COLO668 (cell line): ENCODE measurements around the gene EFCAB11.

ENCODE experiments used
- DNase-seq: peaks from one replicate; lab custom pipeline; 2025; ENCODE audit not compliant: unreplicated experiment; lab: John Stamatoyannopoulos, UW

Gene EFCAB11

GRCh38 chr14:89954070-89955021 is at the start of gene EFCAB11:
Gene EFCAB11 (minus strand): TSS chr14:89954730. CDS start chr14:89954660, 70 bp downstream.
- peak; percentile 99 for DNase-seq

GRCh38 chr14:90003526-90004307 is 49.2 kb upstream of the EFCAB11 start:
- DNase-seq = no peak

DNA sequence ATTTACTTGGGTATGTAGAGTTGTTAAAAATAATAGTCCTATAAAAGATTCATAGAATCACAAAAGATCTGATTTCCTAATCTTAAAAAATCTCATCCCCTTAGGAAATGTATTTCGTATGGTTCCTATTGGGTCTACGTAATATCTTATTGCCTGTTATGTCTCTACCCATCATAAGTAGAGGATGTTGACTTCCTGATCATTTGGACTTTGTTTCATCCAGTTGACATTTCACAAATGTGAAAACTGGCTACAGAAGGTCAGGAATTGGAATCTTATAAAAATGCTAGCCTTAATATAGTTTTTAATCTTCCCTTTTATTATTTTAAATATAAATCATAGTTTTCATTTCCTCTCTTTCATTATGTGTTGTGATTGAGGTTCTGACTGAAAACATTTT is 46.4 kb upstream of the EFCAB11 start:
- DNase-seq = no peak

DNA sequence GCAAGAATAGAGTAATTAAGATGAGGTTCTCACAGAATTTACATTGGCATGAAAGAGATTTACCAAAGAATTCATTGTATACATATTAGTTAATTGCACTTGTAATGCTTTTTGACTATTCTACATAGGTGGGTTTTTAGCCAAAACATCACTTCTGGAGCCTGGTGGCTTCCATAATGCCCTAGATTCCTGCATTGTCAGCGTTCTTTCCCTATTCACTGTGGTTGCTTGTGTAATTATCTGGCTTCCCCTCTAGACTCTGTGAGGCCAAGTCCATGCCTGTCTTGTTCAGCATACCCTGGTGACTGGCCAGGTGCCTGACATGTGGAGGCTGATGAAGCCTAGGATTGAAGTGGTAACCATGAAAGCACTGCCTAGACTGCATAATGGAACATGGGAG is 42.4 kb upstream of the EFCAB11 start:
- DNase-seq = no peak

GRCh38 chr14:89992273-89992672 is 37.7 kb upstream of the EFCAB11 start:
- no peak for DNase-seq

DNA sequence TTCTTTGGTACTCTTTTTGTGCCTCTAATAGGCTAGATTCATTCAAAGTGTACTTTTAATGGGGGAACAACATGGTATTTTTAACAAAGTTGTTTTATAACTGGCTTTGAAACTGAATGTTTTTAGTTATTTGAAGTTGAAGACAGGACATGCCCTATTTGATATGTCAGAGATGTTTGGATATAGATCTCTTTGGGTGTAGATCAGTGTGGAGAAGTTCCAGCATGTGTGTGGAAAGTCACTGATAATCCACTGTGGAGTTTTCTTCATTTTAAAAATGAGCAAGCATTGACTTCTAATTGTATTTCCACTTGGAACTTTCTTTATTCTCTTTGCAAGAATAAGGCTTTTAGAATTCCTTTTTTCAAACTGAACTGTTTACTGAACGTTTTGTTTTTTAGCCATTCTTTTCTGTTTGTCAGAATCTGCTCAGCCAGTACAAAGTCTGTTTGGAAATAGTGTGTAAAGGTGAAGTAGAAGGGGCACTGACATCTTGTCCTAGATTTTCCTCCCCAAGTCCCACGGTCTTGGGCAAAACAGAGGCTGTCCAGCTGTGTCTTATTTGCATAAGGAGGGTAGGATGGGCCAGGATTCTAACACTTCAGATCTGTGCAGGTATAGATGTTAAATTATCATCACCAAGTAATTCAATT is 36.2 kb upstream of the EFCAB11 start:
- DNase-seq = no peak

DNA sequence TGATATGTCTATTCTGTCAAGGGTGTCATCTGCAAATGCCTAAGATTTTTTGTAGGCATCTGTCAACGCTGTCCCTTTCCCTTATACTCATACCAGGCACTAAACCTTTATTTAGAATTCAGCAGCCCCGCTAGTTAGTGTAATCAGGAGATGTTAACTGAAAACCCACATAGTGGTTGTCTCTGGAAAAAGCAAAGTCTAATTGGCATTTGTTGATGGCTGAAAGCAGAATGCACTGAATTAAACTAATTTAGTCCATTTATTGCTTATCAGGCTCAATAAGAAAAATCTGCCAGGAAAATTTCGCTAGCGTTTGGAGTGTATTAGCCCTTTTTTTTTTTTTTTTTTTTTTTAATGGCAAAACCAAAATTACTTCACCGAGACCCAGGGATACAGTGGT is 35.7 kb upstream of the EFCAB11 start:
- DNase-seq = no peak

DNA sequence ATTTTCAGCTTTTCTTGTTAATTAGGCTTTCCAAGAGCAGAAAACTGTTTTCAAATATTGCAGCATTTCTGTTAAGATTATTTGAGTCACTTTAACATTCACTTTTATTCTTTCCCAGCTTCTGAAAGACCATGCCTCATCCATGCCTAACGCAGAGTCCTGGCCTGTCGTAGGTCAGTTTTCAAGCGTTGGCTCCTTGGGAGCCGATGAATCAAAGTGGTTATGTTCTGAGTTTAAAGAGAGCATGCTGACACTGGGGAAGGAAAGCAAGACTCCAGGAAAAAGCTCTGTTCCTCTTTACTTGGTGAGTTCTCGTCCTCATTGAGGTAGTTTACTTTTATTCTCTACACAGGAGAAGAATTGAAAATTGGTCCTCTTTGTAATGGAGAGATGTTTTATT is 34.3 kb upstream of the EFCAB11 start:
- DNase-seq = no peak

GRCh38 chr14:89987161-89987475 is 32.6 kb upstream of the EFCAB11 start:
- DNase-seq = no peak

DNA sequence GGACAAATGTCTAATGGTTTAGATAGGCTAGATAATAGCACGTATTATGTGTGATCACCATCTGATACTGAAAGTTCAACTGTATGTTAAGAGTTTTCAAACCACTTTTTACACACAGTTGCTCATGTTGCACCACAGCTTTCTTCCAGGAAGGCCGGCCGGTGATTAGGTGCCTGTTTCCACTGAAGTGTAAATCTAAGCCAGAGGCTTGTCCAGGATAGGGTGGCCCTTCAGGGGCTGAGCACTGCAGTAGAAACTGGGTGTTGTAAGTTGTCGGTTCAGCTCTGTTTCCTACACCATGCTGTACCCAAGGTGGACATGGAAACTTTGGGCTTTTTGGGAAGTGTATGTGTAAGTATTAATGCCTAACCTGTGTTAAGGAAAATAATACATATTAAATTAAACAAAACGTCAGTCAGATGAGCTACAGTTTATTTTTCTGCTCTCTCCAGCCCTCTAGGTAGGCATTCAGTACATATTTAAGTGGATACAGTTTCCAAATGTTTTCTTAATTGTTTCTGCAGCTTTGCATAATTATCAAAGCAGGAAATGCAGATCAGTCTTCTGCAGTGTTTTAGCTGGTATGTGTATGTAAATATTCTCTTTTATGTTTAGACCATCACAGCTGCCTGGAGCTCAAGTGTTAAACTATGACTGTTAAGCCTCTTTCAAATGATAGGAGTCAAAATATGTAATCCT is 32.1 kb upstream of the EFCAB11 start:
- DNase-seq = no peak

- DNase-seq = no peak
Measured at GRCh38 chr14:89983375-89983774, 28.8 kb upstream of the EFCAB11 start.

DNA sequence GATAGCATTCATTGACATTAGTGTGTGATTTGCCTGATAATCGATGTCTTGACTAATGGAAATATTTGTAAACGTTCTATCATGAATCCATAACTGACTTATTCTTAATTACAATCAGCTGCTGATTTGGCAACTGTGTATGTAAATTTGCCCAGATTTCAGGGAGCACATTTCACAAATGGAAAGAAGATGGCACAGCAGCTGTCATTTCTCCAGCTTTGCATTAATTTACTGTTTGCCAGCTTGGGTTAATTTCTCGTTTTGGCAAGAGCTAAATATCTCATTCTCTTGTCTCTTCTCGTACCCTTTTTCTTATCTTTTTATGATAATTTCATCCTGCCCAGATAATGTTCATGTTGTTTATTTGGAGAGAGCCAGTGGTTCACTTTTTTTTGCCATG is 24.1 kb upstream of the EFCAB11 start:
- DNase-seq = no peak

- no peak for DNase-seq
Measured at GRCh38 chr14:89977668-89978067, 23.1 kb upstream of the EFCAB11 start.

DNA sequence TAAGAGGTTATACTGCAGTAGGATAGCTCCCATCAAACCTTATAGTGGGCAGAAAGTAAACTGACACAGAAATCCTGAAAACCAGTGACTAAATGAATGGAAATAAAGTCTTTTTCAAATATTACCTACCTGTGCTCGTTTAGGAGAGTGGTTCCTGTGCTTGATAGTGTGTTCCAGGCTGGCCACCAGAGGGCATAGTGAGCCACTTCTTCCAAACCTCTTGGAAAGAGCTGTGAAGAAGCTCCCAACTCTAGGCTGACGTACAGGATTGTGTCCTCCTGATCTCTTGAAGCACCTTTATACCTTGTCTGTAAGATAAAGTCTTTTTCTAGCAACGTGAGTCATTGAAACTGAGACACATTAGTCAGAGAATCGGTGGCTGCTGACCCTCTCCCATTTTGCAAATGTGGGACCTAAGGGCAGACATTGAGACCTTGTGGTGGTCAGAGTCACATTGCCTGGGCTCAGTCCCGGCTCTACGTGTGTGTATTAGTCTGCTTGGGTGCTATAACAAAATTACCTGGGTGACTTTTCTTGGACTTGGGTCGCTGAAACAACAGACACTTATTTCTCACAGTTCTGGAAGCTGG is 18.8 kb upstream of the EFCAB11 start:
- peak; percentile 73 for DNase-seq

DNA sequence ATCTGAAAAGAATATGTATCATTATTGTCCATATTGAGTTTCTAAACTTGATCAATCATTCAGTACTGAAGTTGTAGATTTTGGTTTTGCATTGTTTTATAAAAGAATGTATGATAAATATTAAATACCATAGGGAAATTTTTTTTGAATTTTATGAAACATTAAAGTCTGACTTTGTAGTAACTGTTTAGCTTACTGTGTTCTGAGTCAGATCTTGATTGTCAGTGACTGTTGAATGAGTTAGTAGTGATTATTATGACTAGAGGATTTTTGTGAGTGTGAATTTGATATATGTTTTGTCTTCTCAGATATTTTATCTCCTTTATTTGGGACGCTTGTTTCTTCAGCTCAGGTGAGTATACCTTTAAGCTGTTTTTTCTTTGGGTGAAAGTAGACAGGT is 11.3 kb upstream of the EFCAB11 start:
- DNase-seq = no peak

DNA sequence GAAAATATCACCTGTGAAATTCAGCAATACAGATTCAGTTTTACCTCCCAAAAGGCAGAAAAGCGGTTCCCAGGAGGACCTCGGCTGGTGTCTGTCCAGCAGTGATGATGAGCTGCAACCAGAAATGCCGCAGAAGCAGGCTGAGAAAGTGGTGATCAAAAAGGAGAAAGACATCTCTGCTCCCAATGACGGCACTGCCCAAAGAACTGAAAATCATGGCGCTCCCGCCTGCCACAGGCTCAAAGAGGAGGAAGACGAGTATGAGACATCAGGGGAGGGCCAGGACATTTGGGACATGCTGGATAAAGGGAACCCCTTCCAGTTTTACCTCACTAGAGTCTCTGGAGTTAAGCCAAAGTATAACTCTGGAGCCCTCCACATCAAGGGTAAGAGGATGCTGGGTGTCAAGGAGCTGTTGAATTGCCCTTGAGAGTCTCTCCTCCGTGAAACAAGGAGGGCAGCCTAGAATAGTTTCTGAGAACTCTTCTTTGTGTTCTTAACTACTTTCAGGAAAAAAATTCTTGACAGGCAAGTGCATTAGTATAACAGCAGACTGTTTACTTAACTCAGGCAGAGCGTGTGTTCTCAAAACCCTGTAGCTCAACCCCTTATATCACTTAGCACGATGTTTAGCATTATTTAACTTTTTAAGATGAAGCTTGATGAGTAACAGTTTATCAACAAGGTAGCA is 8.9 kb upstream of the EFCAB11 start:
- no peak for DNase-seq

DNA sequence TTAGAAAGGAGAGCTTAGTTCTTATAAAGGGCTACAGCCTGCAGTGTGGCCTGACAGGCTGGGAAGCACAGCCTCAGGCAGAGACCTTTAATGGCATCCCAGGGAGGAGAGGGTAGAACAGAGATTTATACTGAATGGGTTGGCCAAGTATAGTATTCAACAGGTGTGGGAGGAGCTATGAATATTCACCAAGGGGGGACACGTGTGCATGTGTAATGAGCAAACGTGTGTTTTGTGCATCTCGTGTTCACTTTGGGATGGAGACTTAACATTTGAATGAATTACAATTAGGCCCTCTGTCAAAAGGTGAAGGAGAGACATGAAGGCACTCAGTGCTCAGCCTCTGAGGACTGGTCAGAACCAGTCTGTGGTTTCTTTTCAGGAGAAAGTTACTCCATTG is 6.4 kb upstream of the EFCAB11 start:
- DNase-seq = no peak

DNA sequence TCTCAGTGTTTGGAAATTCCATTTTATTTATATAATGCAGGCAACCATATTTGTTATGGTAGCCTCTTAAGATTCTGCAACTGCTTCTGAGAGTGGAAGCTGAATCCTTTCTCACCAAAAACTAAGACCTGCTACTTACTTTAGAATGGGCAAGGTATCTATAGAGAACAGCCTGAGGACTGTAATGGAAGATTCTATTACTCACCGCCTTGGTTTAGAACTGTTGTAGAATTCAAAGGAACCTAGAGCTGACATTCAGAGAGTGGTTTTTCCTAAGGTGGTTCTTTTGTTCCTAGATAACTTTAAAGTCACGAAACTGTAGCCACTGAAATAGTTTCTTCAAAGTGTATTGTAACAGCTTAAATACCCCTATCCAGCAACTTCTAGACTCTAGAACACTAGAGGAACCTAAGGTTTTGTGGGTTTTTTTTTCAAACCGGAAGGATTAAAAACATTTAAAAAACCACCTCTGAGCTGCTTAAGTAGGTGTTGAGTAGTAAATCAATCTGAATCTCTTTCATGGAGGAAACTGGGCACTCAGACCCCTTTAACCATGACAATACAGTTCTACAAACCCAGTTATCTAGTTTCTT is 5.4 kb upstream of the EFCAB11 start:
- no peak for DNase-seq

GRCh38 chr14:89958966-89959365 is 4.4 kb upstream of the EFCAB11 start:
- no peak for DNase-seq

- no peak for DNase-seq
Measured at GRCh38 chr14:89957791-89958190, 3.3 kb upstream of the EFCAB11 start.
